Mammary epithelial cell (primary cell): Measurements from ENCODE around the gene DENND6B.

Source experiments
- EZH2 ChIP-seq: IDR thresholded peaks from 2 replicates; pipeline ENCODE4 v1.6.1; 2012; ENCODE audit warnings: low read length, inconsistent platforms, borderline replicate concordance
- TF ChIP-seq, protein P1 (sequence below), 2 donors: IDR thresholded peaks in 1 of 2; conservative IDR thresholded peaks in 1 of 2; 2 replicates each; pipeline ENCODE4 v1.5.1; 2011 to 2012; ENCODE audit warnings: inconsistent platforms in 2 of 2, low read length in 2 of 2, mild to moderate bottlenecking in 2 of 2, control low read depth in 1 of 2, low read depth in 1 of 2; ENCODE audit not compliant: insufficient read depth in 1 of 2; ENCODE audit errors: extremely low read depth in 1 of 2

DNA sequence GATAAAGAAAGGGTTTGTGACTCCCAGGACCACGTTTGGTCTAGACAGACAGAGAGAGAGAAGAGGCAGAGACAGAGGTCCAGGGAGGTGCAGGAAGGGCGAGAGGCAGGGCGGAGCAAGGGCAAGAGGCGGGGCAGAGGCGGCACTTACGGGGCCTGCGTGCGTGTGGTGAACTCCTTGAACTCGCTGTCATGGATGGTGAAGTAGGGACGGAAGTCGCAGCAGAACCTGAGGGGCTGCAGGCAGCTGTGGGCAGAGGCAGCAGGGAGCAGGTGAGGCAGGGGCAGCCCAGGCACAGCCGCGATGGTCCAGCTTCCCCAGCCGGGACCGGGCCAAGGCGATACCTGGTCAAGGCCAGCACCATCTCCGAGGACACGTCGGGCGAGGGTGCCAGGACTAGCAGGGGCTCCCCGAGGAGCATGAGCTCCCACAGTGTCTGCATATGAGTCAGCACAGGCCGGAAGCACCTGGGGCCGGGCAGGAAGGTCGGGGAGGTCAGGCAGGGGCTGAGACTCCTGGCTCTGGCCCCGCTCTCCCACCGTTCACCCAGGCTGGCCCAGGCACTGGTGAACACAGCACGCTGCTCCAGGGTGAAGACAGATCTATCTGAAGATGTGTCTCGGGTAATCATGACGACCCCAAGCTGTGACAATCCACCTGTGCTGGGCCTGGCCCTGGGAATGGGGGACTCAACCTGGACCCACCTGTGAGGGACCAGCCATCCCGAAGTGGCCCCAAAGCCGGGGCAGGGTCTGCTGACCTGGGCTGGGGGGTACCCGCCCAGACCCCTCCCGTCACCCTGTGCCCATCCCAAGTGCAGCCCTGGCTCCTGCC is 12.1 kb downstream of the DENND6B start:
- TF ChIP-seq EZH2 = no peak
- TF ChIP-seq, protein P1, sequence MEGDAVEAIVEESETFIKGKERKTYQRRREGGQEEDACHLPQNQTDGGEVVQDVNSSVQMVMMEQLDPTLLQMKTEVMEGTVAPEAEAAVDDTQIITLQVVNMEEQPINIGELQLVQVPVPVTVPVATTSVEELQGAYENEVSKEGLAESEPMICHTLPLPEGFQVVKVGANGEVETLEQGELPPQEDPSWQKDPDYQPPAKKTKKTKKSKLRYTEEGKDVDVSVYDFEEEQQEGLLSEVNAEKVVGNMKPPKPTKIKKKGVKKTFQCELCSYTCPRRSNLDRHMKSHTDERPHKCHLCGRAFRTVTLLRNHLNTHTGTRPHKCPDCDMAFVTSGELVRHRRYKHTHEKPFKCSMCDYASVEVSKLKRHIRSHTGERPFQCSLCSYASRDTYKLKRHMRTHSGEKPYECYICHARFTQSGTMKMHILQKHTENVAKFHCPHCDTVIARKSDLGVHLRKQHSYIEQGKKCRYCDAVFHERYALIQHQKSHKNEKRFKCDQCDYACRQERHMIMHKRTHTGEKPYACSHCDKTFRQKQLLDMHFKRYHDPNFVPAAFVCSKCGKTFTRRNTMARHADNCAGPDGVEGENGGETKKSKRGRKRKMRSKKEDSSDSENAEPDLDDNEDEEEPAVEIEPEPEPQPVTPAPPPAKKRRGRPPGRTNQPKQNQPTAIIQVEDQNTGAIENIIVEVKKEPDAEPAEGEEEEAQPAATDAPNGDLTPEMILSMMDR (conservative IDR thresholded peaks at IDR 0.05 in 1 of 2, IDR thresholded peaks at IDR 0.05 in 1 of 2; ENCODE audit: extremely low read depth in 1 of 2, insufficient read depth in 1 of 2, low read depth in 1 of 2, low read length in 2 of 2) = no peak
